Activated CD4-positive, alpha-beta T cell treated with anti-CD3 and anti-CD28 coated beads, Interleukin-2, amount 50 U/mL, for 16 hours (primary cell): Measurements from ENCODE around the gene CEMIP2.
A peak's percentile ranks its signal among the peaks of the same experiment; 100 is the strongest.
"Not testable (repeated sequence)": the region's sequence is repeated elsewhere in the genome, so short reads cannot be mapped to it uniquely, and the experiment has no call there.

ENCODE experiments used
- DNase-seq: peaks from one replicate; pipeline ENCODE4 v3.0.0-alpha.2; 2020

CEMIP2 gene

GRCh38 chr9:71675105-71675856 is 93.0 kb downstream of the CEMIP2 start:
- DNase-seq = no peak

GRCh38 chr9:71672573-71672972 is 95.7 kb downstream of the CEMIP2 start:
- no peak for DNase-seq

GRCh38 chr9:71671289-71671688 is 97.0 kb downstream of the CEMIP2 start:
- DNase-seq = no peak

GRCh38 chr9:71670121-71670520 is 98.2 kb downstream of the CEMIP2 start:
- DNase-seq = no peak

DNA sequence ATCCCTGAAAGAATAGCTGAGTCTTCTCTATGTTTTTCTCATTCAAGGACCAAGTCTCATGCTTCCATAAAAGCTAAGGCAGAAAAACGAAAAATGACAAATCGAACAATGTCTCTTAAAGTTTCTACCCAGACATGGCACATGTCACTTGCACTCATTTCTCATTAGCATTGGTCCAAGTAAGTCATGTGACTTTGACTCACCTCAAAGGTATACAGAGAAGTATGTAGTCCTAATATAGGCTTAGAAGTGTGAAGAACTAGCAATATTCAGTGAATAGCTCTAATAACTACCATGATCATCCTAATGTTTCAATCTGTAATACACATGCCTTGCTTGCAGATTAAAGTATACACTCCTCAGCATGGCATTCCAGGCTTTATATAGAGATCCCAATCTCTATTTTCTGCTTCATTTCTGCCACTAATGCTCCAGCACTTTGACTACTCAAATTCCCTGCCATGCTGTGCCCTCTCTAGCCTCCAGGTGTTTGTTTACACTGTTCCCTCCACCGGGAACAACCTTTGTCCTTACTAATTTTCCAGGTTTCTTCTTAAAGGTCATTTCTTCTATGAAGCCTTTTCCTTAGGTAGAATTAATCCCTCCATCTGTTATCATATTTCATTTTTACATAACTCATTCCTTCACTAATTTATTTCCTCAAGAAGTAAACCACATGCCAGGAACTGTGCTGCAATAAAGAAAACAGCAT is 98.9 kb downstream of the CEMIP2 start:
- no peak for DNase-seq

- DNase-seq = no peak
Measured at GRCh38 chr9:71668717-71669116, 99.6 kb downstream of the CEMIP2 start.

- DNase-seq = no peak
Measured at GRCh38 chr9:71665247-71665646, 103.1 kb downstream of the CEMIP2 start.

DNA sequence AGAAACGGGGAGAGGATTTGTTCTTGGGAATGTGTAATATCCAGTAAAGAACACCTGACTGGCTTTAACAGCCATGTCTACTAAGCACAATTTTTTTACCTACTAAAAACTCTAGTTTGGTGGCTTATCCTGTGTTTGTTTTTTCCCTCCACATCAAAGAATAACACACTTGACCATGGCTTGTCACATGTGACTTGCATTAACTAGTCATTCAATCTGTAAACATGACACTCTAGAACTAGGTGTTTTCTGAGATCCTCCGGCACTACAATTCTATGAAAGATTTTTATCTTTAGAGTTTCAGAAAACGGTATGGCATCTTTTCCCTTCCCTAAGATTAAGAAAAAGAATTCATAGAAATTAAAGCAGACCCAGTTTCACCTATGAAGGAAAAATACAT is 103.7 kb downstream of the CEMIP2 start:
- DNase-seq = no peak

- no peak for DNase-seq
Measured at GRCh38 chr9:71663931-71664459, 104.3 kb downstream of the CEMIP2 start.

GRCh38 chr9:71663216-71663615 is 105.1 kb downstream of the CEMIP2 start:
- DNase-seq = no peak

GRCh38 chr9:71662082-71662481 is 106.2 kb downstream of the CEMIP2 start:
- no peak for DNase-seq

GRCh38 chr9:71657276-71657675 is 111.0 kb downstream of the CEMIP2 start:
- DNase-seq = not testable (repeated sequence)

DNA sequence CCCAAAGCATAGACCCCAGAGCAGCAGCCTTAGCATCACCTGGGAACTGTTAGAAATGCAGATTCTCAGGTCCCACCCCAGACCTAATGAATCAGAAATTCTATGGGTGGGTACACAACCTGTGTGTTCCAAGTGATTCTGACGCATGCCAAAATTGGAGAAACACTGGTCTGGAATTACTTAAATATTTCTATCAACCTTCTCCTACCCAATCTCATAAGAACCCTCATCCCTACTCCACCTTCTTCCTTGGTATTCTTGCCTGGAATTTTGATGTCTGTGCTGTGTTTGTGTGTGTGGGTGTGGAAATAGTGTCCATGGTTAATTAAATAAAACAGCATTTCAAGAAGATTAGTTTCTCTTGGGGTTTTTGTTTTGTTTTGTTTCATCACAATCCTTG is 111.8 kb downstream of the CEMIP2 start:
- DNase-seq = no peak

DNA sequence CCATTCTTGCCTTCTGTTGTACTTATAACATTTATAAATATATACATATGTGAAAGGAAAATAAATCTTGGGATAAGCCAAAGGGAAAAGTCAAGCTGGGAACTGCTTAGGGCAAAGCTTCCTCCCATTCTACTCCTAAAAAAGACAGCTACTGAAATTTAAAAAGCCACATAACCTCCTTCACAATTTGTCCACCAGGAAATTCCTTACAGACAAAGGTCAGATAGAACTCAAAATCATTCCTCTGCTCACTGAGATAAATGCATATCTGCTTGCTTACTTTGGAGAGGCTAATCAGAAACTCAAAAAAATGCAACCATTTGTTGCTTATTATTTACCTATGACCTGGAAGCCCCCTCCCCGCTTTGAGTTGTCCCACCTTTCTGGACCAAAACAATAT is 112.5 kb downstream of the CEMIP2 start:
- no peak for DNase-seq

GRCh38 chr9:71655141-71655540 is 113.2 kb downstream of the CEMIP2 start:
- no peak for DNase-seq

GRCh38 chr9:71652480-71652879 is 115.8 kb downstream of the CEMIP2 start:
- DNase-seq = no peak

DNA sequence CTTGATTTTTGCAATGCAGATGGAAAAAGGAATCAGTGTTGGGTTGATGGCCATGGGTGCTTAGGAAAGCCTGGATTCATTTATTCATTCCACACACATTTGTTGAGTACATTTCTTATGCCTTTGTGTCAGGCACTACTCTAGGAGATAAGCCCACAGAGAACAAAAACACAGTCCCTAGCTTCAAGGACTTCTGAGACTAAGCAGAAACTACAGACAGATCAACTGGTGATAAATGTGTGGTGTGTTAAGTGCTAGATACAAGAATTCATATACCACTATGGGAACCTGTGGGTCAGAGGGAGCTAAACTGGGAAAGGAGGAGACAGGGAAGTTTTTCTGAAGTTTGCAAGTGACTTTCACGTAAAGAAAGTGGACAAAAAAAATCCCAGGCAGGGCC is 119.9 kb downstream of the CEMIP2 start:
- DNase-seq = no peak

DNA sequence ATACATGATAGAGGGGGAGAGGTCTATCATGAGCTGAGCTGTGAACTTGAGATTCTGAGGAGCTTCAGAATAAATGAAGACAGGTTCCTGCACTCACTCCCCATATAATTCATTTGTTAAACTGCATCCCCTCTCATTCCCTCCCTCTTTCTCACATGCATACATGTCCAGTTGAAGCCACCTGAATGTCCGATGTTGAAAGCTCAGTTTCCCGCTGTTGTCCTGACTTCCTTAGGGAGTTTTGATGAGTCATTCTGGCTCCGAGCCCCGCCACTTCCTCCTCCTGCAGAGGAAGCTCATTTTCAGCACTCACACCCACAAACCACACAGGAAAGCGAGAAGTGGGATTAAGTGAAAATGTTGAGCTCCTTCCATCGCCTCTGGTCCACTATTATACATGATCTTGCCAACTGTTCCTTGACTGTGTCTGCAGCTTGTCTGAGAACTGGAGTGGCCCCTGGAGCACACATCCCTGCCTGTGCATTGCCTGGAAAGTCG is 121.2 kb downstream of the CEMIP2 start:
- peak; percentile 52 for DNase-seq

- no peak for DNase-seq
Measured at GRCh38 chr9:71646131-71646530, 122.2 kb downstream of the CEMIP2 start.

DNA sequence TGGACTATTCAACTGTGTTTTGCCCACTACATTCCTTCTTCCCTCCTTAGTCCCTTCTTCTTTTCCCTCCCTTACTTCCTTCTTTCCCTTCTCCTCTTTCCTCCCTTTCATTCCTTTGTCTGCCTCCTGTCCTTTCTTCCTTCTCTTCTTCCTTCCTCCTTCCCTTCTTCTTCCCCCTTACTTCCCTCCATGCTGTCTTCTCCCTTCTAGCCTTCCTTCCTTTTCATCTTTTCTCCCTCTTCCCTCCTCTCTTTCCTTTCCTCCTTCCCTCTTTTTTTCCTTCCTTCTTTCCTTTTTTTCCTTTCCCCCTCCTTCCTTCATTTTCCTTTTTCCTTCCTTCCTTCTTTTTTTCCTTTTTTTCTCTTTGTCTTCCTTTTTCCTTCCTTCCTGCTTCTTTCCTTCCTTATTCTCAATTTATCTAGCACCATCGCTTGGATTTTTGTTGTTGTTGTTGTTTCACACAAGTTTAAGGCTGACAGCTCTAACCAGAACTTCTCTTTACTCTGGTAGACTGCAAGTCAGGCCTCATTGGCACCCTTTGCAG is 123.4 kb downstream of the CEMIP2 start:
- no peak for DNase-seq

DNA sequence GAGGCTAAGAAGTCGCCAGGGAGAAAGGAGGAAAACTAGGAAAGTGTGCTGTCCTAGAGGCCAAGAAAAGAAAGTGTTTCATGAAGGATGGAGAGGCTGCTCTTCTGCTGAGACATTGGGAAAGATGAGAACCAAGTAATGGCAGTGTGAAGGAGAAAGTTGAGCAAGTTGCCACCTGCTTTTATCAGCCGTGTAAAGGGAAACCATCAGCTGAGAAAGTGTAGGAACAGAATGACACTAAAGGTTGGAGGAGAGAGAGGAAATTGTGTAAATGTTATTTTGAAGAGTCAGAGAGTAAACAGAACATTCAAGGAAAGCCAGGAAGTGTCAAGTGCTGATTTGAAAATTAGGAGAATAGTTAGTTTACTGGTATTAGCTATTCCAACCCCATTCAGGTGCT is 125.0 kb downstream of the CEMIP2 start:
- DNase-seq = no peak

DNA sequence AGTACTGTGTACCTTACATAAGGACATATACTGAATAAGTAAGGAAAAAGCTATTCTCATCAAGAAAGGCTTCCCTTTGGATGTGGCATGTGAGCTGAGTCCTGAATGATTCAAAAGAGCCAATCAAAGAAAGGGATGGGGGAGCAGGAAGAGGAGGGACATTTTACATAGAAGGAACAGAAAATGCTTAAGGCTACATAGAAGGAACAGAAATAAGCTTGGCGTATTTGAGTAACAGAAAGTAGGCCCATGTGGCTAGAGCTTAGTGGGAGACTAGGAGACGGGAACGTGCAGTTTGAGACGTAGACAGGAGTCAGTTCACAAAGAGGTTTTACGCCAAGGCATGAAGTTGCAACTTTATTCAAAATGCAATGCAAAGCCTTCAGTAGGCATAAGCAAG is 126.3 kb downstream of the CEMIP2 start:
- DNase-seq = no peak

DNA sequence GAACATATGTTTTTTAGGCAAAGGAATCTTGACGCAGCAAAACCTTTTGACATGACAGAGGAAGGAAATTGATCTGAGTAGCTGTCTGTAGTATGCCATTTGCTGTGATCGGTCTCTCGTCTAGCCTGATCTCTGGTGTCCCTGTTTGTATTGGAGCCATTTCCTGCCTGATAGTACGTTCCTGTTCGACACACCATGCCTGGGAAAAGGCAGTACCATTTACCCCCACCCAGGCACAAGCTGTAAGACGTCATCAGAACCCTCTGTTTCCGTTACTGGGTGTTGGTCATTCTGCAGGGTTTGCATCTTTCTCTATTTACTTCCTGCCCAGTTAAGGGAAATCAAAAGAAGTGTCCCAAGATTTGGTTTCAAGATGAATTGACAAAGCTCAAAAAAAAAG is 129.7 kb downstream of the CEMIP2 start:
- DNase-seq = peak; percentile 65

GRCh38 chr9:71637926-71638325 is 130.4 kb downstream of the CEMIP2 start:
- DNase-seq = no peak
